Measurements from ENCODE around the gene ZNRF3.

ZNRF3 gene

GRCh38 chr22:28980326-28980725 lies 97.0 kb downstream of the ZNRF3 start:
- H3K27me3 ChIP-seq (ENCODE audit: control insufficient read depth in 1 of 2, insufficient read depth in 2 of 2, low read length in 2 of 2) = no peaks in the 10 kb centered on the region
- H3K27ac ChIP-seq (ENCODE audit: low read depth, low read length) = no peak overlapping the region
- H3K9ac ChIP-seq (ENCODE audit: low read depth in 1 of 2, low read length in 2 of 2) = no peak overlapping the region
- no peaks in the 10 kb centered on the region for H3K9me3 ChIP-seq (ENCODE audit: control insufficient read depth in 1 of 2, low read length in 2 of 2)
- peaks cover 0 to 26% of the 10 kb centered on the region in 2 donors for H3K4me1 ChIP-seq (ENCODE audit: control insufficient read depth in 1 of 2, insufficient read depth in 2 of 2, low read length in 2 of 2)
- no peak overlapping the region for H3K4me3 ChIP-seq (ENCODE audit: low read depth in 1 of 2, low read length in 2 of 2)
- H3K36me3 ChIP-seq (ENCODE audit: control insufficient read depth in 1 of 2, insufficient read depth in 2 of 2, low read length in 2 of 2) = no peaks in the 10 kb centered on the region

GRCh38 chr22:28981818-28982499 lies 98.6 kb downstream of the ZNRF3 start:
- Histone ChIP-seq H3K9ac (ENCODE audit: low read depth in 1 of 2, low read length in 2 of 2) (no peak overlapping the region), H3K27me3 (ENCODE audit: control insufficient read depth in 1 of 2, insufficient read depth in 2 of 2, low read length in 2 of 2) (no peaks in the 10 kb centered on the region), H3K9me3 (ENCODE audit: control insufficient read depth in 1 of 2, low read length in 2 of 2) (peaks cover 0 to 4% of the 10 kb centered on the region in 2 donors), H3K4me3 (ENCODE audit: low read depth in 1 of 2, low read length in 2 of 2) (no peak overlapping the region), H3K4me1 (ENCODE audit: control insufficient read depth in 1 of 2, insufficient read depth in 2 of 2, low read length in 2 of 2) (peaks cover 0 to 22% of the 10 kb centered on the region in 2 donors), H3K27ac (ENCODE audit: low read depth, low read length) (no peak overlapping the region), H3K36me3 (ENCODE audit: control insufficient read depth in 1 of 2, insufficient read depth in 2 of 2, low read length in 2 of 2) (peaks cover 0 to 2% of the 10 kb centered on the region in 2 donors)

- H3K4me1 ChIP-seq (ENCODE audit: control insufficient read depth in 1 of 2, insufficient read depth in 2 of 2, low read length in 2 of 2) = peaks cover 0 to 12% of the 10 kb centered on the region in 2 donors
These were observed 99.8 kb downstream of the ZNRF3 start for GRCh38 chr22:28983190-28983589.

GRCh38 chr22:28983788-28984441 lies 100.5 kb downstream of the ZNRF3 start:
- H3K9me3 ChIP-seq (ENCODE audit: control insufficient read depth in 1 of 2, low read length in 2 of 2) = peaks cover 0 to 4% of the 10 kb centered on the region in 2 donors
- peaks cover 0 to 9% of the 10 kb centered on the region in 2 donors for H3K36me3 ChIP-seq (ENCODE audit: control insufficient read depth in 1 of 2, insufficient read depth in 2 of 2, low read length in 2 of 2)
- H3K4me1 ChIP-seq (ENCODE audit: control insufficient read depth in 1 of 2, insufficient read depth in 2 of 2, low read length in 2 of 2) = peaks cover 0 to 8% of the 10 kb centered on the region in 2 donors
- no peak overlapping the region for H3K4me3 ChIP-seq (ENCODE audit: low read depth in 1 of 2, low read length in 2 of 2)
- H3K27me3 ChIP-seq (ENCODE audit: control insufficient read depth in 1 of 2, insufficient read depth in 2 of 2, low read length in 2 of 2) = no peaks in the 10 kb centered on the region
- no peak overlapping the region for H3K9ac ChIP-seq (ENCODE audit: low read depth in 1 of 2, low read length in 2 of 2)
- H3K27ac ChIP-seq (ENCODE audit: low read depth, low read length) = no peak overlapping the region

More at GRCh38 chr22:28983190-28983589, 99.8 kb downstream of the ZNRF3 start:
- Histone ChIP-seq H3K27me3 (ENCODE audit: control insufficient read depth in 1 of 2, insufficient read depth in 2 of 2, low read length in 2 of 2) (no peaks in the 10 kb centered on the region), H3K36me3 (ENCODE audit: control insufficient read depth in 1 of 2, insufficient read depth in 2 of 2, low read length in 2 of 2) (peaks cover 0 to 9% of the 10 kb centered on the region in 2 donors), H3K9ac (ENCODE audit: low read depth in 1 of 2, low read length in 2 of 2) (no peak overlapping the region), H3K4me3 (ENCODE audit: low read depth in 1 of 2, low read length in 2 of 2) (no peak overlapping the region), H3K27ac (ENCODE audit: low read depth, low read length) (no peak overlapping the region), H3K9me3 (ENCODE audit: control insufficient read depth in 1 of 2, low read length in 2 of 2) (peaks cover 0 to 4% of the 10 kb centered on the region in 2 donors)

GRCh38 chr22:28984482-28985158 lies 101.2 kb downstream of the ZNRF3 start:
- Histone ChIP-seq H3K27me3 (ENCODE audit: control insufficient read depth in 1 of 2, insufficient read depth in 2 of 2, low read length in 2 of 2) (no peaks in the 10 kb centered on the region), H3K4me1 (ENCODE audit: control insufficient read depth in 1 of 2, insufficient read depth in 2 of 2, low read length in 2 of 2) (peaks cover 0 to 1% of the 10 kb centered on the region in 2 donors), H3K9ac (ENCODE audit: low read depth in 1 of 2, low read length in 2 of 2) (no peak overlapping the region), H3K4me3 (ENCODE audit: low read depth in 1 of 2, low read length in 2 of 2) (no peak overlapping the region), H3K9me3 (ENCODE audit: control insufficient read depth in 1 of 2, low read length in 2 of 2) (peaks cover 0 to 4% of the 10 kb centered on the region in 2 donors), H3K27ac (ENCODE audit: low read depth, low read length) (no peak overlapping the region), H3K36me3 (ENCODE audit: control insufficient read depth in 1 of 2, insufficient read depth in 2 of 2, low read length in 2 of 2) (peaks cover 0 to 9% of the 10 kb centered on the region in 2 donors)

- no peak overlapping the region for H3K4me3 ChIP-seq (ENCODE audit: low read depth in 1 of 2, low read length in 2 of 2)
- H3K27me3 ChIP-seq (ENCODE audit: control insufficient read depth in 1 of 2, insufficient read depth in 2 of 2, low read length in 2 of 2) = no peaks in the 10 kb centered on the region
- H3K4me1 ChIP-seq (ENCODE audit: control insufficient read depth in 1 of 2, insufficient read depth in 2 of 2, low read length in 2 of 2) = no peaks in the 10 kb centered on the region
- no peak overlapping the region for H3K27ac ChIP-seq (ENCODE audit: low read depth, low read length)
- peaks cover 3 to 9% of the 10 kb centered on the region in 2 donors for H3K36me3 ChIP-seq (ENCODE audit: control insufficient read depth in 1 of 2, insufficient read depth in 2 of 2, low read length in 2 of 2)
- H3K9me3 ChIP-seq (ENCODE audit: control insufficient read depth in 1 of 2, low read length in 2 of 2) = peaks cover 0 to 4% of the 10 kb centered on the region in 2 donors
- no peak overlapping the region for H3K9ac ChIP-seq (ENCODE audit: low read depth in 1 of 2, low read length in 2 of 2)
These were observed 102.4 kb downstream of the ZNRF3 start for GRCh38 chr22:28985581-28986290.

GRCh38 chr22:28986366-28986765 lies 103.0 kb downstream of the ZNRF3 start:
- no peaks in the 10 kb centered on the region for H3K27me3 ChIP-seq (ENCODE audit: control insufficient read depth in 1 of 2, insufficient read depth in 2 of 2, low read length in 2 of 2)
- H3K4me1 ChIP-seq (ENCODE audit: control insufficient read depth in 1 of 2, insufficient read depth in 2 of 2, low read length in 2 of 2) = no peaks in the 10 kb centered on the region
- no peak overlapping the region for H3K4me3 ChIP-seq (ENCODE audit: low read depth in 1 of 2, low read length in 2 of 2)
- no peak overlapping the region for H3K9ac ChIP-seq (ENCODE audit: low read depth in 1 of 2, low read length in 2 of 2)
- no peak overlapping the region for H3K27ac ChIP-seq (ENCODE audit: low read depth, low read length)
- peaks cover 4 to 9% of the 10 kb centered on the region in 2 donors for H3K36me3 ChIP-seq (ENCODE audit: control insufficient read depth in 1 of 2, insufficient read depth in 2 of 2, low read length in 2 of 2)
- peaks cover 0 to 4% of the 10 kb centered on the region in 2 donors for H3K9me3 ChIP-seq (ENCODE audit: control insufficient read depth in 1 of 2, low read length in 2 of 2)

GRCh38 chr22:28988457-28988856 lies 105.1 kb downstream of the ZNRF3 start:
- Histone ChIP-seq H3K4me3 (ENCODE audit: low read depth in 1 of 2, low read length in 2 of 2) (no peak overlapping the region), H3K27me3 (ENCODE audit: control insufficient read depth in 1 of 2, insufficient read depth in 2 of 2, low read length in 2 of 2) (no peaks in the 10 kb centered on the region), H3K4me1 (ENCODE audit: control insufficient read depth in 1 of 2, insufficient read depth in 2 of 2, low read length in 2 of 2) (no peaks in the 10 kb centered on the region), H3K9me3 (ENCODE audit: control insufficient read depth in 1 of 2, low read length in 2 of 2) (peaks cover 0 to 4% of the 10 kb centered on the region in 2 donors), H3K9ac (ENCODE audit: low read depth in 1 of 2, low read length in 2 of 2) (no peak overlapping the region), H3K27ac (ENCODE audit: low read depth, low read length) (no peak overlapping the region), H3K36me3 (ENCODE audit: control insufficient read depth in 1 of 2, insufficient read depth in 2 of 2, low read length in 2 of 2) (peaks cover 4 to 9% of the 10 kb centered on the region in 2 donors)

- peaks cover 0 to 4% of the 10 kb centered on the region in 2 donors for H3K9me3 ChIP-seq (ENCODE audit: control insufficient read depth in 1 of 2, low read length in 2 of 2)
- H3K36me3 ChIP-seq (ENCODE audit: control insufficient read depth in 1 of 2, insufficient read depth in 2 of 2, low read length in 2 of 2) = peaks cover 4 to 9% of the 10 kb centered on the region in 2 donors
- no peaks in the 10 kb centered on the region for H3K4me1 ChIP-seq (ENCODE audit: control insufficient read depth in 1 of 2, insufficient read depth in 2 of 2, low read length in 2 of 2)
- H3K9ac ChIP-seq (ENCODE audit: low read depth in 1 of 2, low read length in 2 of 2) = no peak overlapping the region
- H3K27ac ChIP-seq (ENCODE audit: low read depth, low read length) = no peak overlapping the region
- no peaks in the 10 kb centered on the region for H3K27me3 ChIP-seq (ENCODE audit: control insufficient read depth in 1 of 2, insufficient read depth in 2 of 2, low read length in 2 of 2)
- H3K4me3 ChIP-seq (ENCODE audit: low read depth in 1 of 2, low read length in 2 of 2) = no peak overlapping the region
These were observed 105.7 kb downstream of the ZNRF3 start for GRCh38 chr22:28989035-28989464.

Data from duodenal mucosa (tissue), 2 donors.